HepG2 (cell line): ENCODE measurements around the gene HAUS2. TPM values are rescaled to one million over a fixed set of nuclear protein-coding genes. Genes with fewer than 3 reads are reported as not detected.

Experiments used
- ATAC-seq: fragments of 200-7000 bp; cut with Tn5 transposase; 3 replicates; pipeline ENCODE4 v1.9.1; 2020; ENCODE audit warnings: mild to moderate bottlenecking, moderate library complexity
- BruUV-seq: library from RNA; stranded (reverse); fragments of 400-500 nt; replicated peaks from 2 replicates; lab custom pipeline; 2021; lab: Mats Ljungman, UMichigan
- CTCF ChIA-PET: fragments of 300-600 bp; formaldehyde crosslinking; extraction: SDS; loops from one replicate; lab custom pipeline; 2021; ENCODE audit warnings: low total read pairs, inconsistent platforms, low intra/inter-chr PET ratio; lab: Yijun Ruan, JAX
- POLR2A ChIA-PET: fragments of 350-600 bp; sonication (Branson Sonifier 250); formaldehyde crosslinking; loops from one replicate; lab custom pipeline; 2020; ENCODE audit warnings: antibody characterized with exemption, inconsistent platforms; lab: Yijun Ruan, JAX
- DNase-seq: peaks from one replicate; pipeline ENCODE4 v3.0.0-alpha.2; 2015; ENCODE audit warnings: low spot score
- FAIRE-seq: peaks from 3 replicates; lab custom pipeline; 2011; peaks lifted over from hg19 to GRCh38; lab: Jason Lieb, UNC
- H2AFZ ChIP-seq: one replicate; pipeline ENCODE4 v1.6.1; 2011; ENCODE audit warnings: low read length, inconsistent platforms
- H3K27ac ChIP-seq: fragments of 300-600 bp; 3 replicates; pipeline ENCODE4 v1.8.0; 2011; ENCODE audit warnings: mixed run types, mild to moderate bottlenecking, mixed read lengths, low read length, inconsistent platforms; ENCODE audit not compliant: insufficient read depth; ENCODE audit errors: extremely low read length
- H3K27me3 ChIP-seq, 2 experiments: fragments of 200-600 bp in 1 of 2; 2 replicates in 1 of 2; 3 replicates in 1 of 2; pipeline versions ENCODE4 v1.6.0 to v1.8.0; 2011; ENCODE audit warnings: low read length in 2 of 2, mild to moderate bottlenecking in 2 of 2, moderate library complexity in 2 of 2, inconsistent platforms in 1 of 2; ENCODE audit not compliant: insufficient read depth in 2 of 2, control insufficient read depth in 1 of 2
- H3K36me3 ChIP-seq, 2 experiments: fragments of 200-600 bp in 1 of 2; replicated peaks in 1 of 2; 2 replicates in 1 of 2; 3 replicates in 1 of 2; pipeline versions ENCODE4 v1.5.1 to v1.8.0; 2011; ENCODE audit warnings: low read length in 2 of 2, inconsistent platforms in 1 of 2; ENCODE audit not compliant: insufficient read depth in 2 of 2, control insufficient read depth in 1 of 2
- H3K4me1 ChIP-seq: 2 replicates; pipeline ENCODE4 v1.5.1; 2012; ENCODE audit warnings: low read length, inconsistent platforms; ENCODE audit not compliant: insufficient read depth
- H3K4me2 ChIP-seq: 2 replicates; pipeline ENCODE4 v1.6.0; 2011; ENCODE audit warnings: low read depth, low read length, inconsistent platforms
- H3K4me3 ChIP-seq, 3 experiments: fragments of 200-600 bp in 1 of 3; sonication (generic), shearing (Covaris generic) in 1 of 3; replicated peaks in 1 of 3; 2 replicates each; pipeline ENCODE4 v1.5.1; 2011 to 2016; ENCODE audit warnings: low read length in 3 of 3, inconsistent platforms in 2 of 3, low read depth in 2 of 3, mild to moderate bottlenecking in 2 of 3, control low read depth in 1 of 3, mixed read lengths in 1 of 3; ENCODE audit not compliant: insufficient read depth in 1 of 3
- H3K79me2 ChIP-seq: one replicate; pipeline ENCODE4 v1.6.1; 2011; ENCODE audit warnings: low read length, inconsistent platforms; ENCODE audit not compliant: insufficient read depth
- H3K9ac ChIP-seq: 2 replicates; pipeline ENCODE4 v1.6.0; 2011; ENCODE audit warnings: mild to moderate bottlenecking, low read depth, low read length, inconsistent platforms; ENCODE audit not compliant: insufficient read depth
- H3K9me3 ChIP-seq: 2 replicates; pipeline ENCODE4 v1.5.1; 2012; ENCODE audit warnings: mild to moderate bottlenecking, low read length
- H4K20me1 ChIP-seq: 2 replicates; pipeline ENCODE4 v1.6.0; 2011; ENCODE audit warnings: inconsistent platforms, mild to moderate bottlenecking, low read length, moderate library complexity; ENCODE audit not compliant: insufficient read depth
- CSRNP1 ChIP-seq: sonication (generic); formaldehyde crosslinking; IDR thresholded peaks from 2 replicates; pipeline ENCODE4 v1.8.1; 2023; ENCODE audit warnings: mild to moderate bottlenecking, missing genetic modification reagents
- GLMP ChIP-seq: sonication (generic); formaldehyde crosslinking; IDR thresholded peaks from 2 replicates; pipeline ENCODE4 v1.9.0; 2021; ENCODE audit warnings: missing genetic modification reagents, mild to moderate bottlenecking, borderline replicate concordance
- HMGXB4 ChIP-seq, 2 experiments: sonication (generic) in 1 of 2; formaldehyde crosslinking in 1 of 2; IDR thresholded peaks; 2 replicates each; pipeline versions ENCODE4 v1.4.0 to v1.6.1; 2018 to 2020; ENCODE audit warnings: missing genetic modification reagents in 2 of 2, borderline replicate concordance in 1 of 2, low read depth in 1 of 2, mild to moderate bottlenecking in 1 of 2, missing biosample characterization in 1 of 2
- HNF1B ChIP-seq: sonication (generic); formaldehyde crosslinking; IDR thresholded peaks from 2 replicates; pipeline ENCODE4 v1.5.1; 2020; ENCODE audit warnings: mild to moderate bottlenecking, moderate library complexity, missing genetic modification reagents
- HNRNPLL ChIP-seq: fragments of 200-400 bp; formaldehyde crosslinking; IDR thresholded peaks from 2 replicates; pipeline ENCODE4 v1.6.1; 2017; ENCODE audit warnings: mild to moderate bottlenecking, low read depth, low read length; ENCODE audit not compliant: poor library complexity, severe bottlenecking
- KLF16 ChIP-seq, 2 experiments: sonication (generic) in 1 of 2; formaldehyde crosslinking in 1 of 2; IDR thresholded peaks; 2 replicates each; pipeline versions ENCODE4 v1.6.1 to v1.8.0; 2016 to 2023; ENCODE audit warnings: missing genetic modification reagents in 2 of 2, missing compliant biosample characterization in 1 of 2
- PITX1 ChIP-seq: sonication (generic); formaldehyde crosslinking; IDR thresholded peaks from 2 replicates; pipeline ENCODE4 v1.5.1; 2020; ENCODE audit warnings: mild to moderate bottlenecking, missing genetic modification reagents
- RXRB ChIP-seq: IDR thresholded peaks from 2 replicates; pipeline ENCODE4 v1.6.1; 2016; ENCODE audit warnings: borderline replicate concordance, missing genetic modification reagents, missing compliant biosample characterization
- ZBTB7B ChIP-seq: sonication (generic); formaldehyde crosslinking; IDR thresholded peaks from 2 replicates; pipeline ENCODE4 v1.4.0; 2020; ENCODE audit warnings: missing genetic modification reagents
- ZMYM3 ChIP-seq: sonication (generic); formaldehyde crosslinking; IDR thresholded peaks from 2 replicates; pipeline ENCODE4 v1.5.1; 2020; ENCODE audit warnings: mild to moderate bottlenecking, missing genetic modification reagents
- ZNF274 ChIP-seq: sonication (generic); formaldehyde crosslinking; IDR thresholded peaks from 2 replicates; pipeline ENCODE4 v1.5.1; 2020; ENCODE audit warnings: mild to moderate bottlenecking, missing genetic modification reagents
- ZNF687 ChIP-seq: sonication (generic); formaldehyde crosslinking; IDR thresholded peaks from 2 replicates; pipeline ENCODE4 v1.5.1; 2020; ENCODE audit warnings: mild to moderate bottlenecking, missing genetic modification reagents, moderate library complexity
- WGBS: methylation state at CpG from one replicate; pipeline ENCODE4 v1.1.6; 2017; ENCODE audit warnings: low lambda C conversion rate; 5-methylcytosine and 5-hydroxymethylcytosine counted together
- in situ Hi-C: cut with HindIII; loops from 2 replicates; pipeline ENCODE4 v1.10.0; 2017; ENCODE audit warnings: low pct_unique_long_range_greater_than_20kb; ENCODE audit not compliant: extremely low pct_ligation_motif_present
- intact Hi-C: fragments of 100-400 bp; cut with micrococcal nuclease; formaldehyde crosslinking; loops from one replicate; pipeline ENCODE4 v1.10.0; 2022; ENCODE audit not compliant: unreplicated experiment
- polyA plus RNA-seq, 8 experiments: library from polyadenylated mRNA; depleted of rRNA in 3 of 8; stranded (reverse) in 7 of 8; unstranded in 1 of 8; fragments of >200 nt; fragmentation: Illumina TruSeq in 4 of 8; extraction: Trizol in 4 of 8; gene quantifications; 2 replicates each; pipeline versions ENCODE4 v1.2.1 to v1.2.3, GENCODE V29; 2011 to 2016; ENCODE audit warnings: low read depth in 4 of 8, missing spikeins in 1 of 8, mixed read lengths in 1 of 8; ENCODE audit not compliant: insufficient read depth in 1 of 8
- total RNA-seq, 5 experiments: library from RNA; depleted of rRNA; stranded (reverse); fragments of >200 nt; fragmentation: Illumina TruSeq; extraction: Trizol; gene quantifications; 2 replicates each; pipeline ENCODE4 v1.2.3, GENCODE V29; 2016; ENCODE audit warnings: low read depth in 1 of 5

The HAUS2 gene
- total and polyA plus RNA-seq, 2 of the 13 experiments (the other 11 are each of a cell fraction or from before 2014, with no cell fraction given), result 11.6 to 32.9 TPM

GRCh38 chr15:42581272-42581730 is 32.7 kb downstream of the HAUS2 start:
- peak overlapping the region; percentile 79 for H3K4me2 ChIP-seq
- H3K27ac ChIP-seq, result no peak overlapping the region
- ChIA-PET POLR2A (interaction anchor here (1.0 to 1.8 kb wide), 3 partner anchors 10 to 86 kb away, joined by 6 to 9 read pairs (median 7); partner anchors contain the start of gene SNAP23), CTCF (no interaction called here)
- peak overlapping the region; percentile 48 to 68 (median 58) for H3K4me3 ChIP-seq
- H2AFZ ChIP-seq, result no peak overlapping the region
- in situ Hi-C loops (no loop called here), intact Hi-C loops (no loop called here)
- H3K4me1 ChIP-seq, result peaks cover 53% of the 10 kb centered on the region
- no peaks in the 10 kb centered on the region for H3K9me3 ChIP-seq
- peaks cover 0 to 2% of the 10 kb centered on the region in 2 experiments; a peak in 1 of 5 replicates for H3K36me3 ChIP-seq
- no peaks in the 10 kb centered on the region for H4K20me1 ChIP-seq
- BruUV-seq, result no TSS peak
- no peaks in the 10 kb centered on the region for H3K27me3 ChIP-seq
- FAIRE-seq (no peak), ATAC-seq (peak; percentile 99), DNase-seq (peak; percentile 62)
- H3K9ac ChIP-seq, result peak overlapping the region; percentile 40
- peaks cover 2% of the 10 kb centered on the region for H3K79me2 ChIP-seq
- WGBS, result 10% methylated on average over 16 of the region's 37 CpGs
- peak; percentile 9; the same call in 1 of the 2 replicates for TF ChIP-seq RXRB
- TF ChIP-seq GLMP (CRISPR knock-in tag), result no peak
- 0 out of 4 replicates have a peak, but pooled peaks of 1 of the 2 experiments have one; percentile 59 for TF ChIP-seq KLF16 (CRISPR knock-in tag; IDR thresholded peaks at IDR 0.05)
- TF ChIP-seq ZMYM3 (CRISPR knock-in tag), result peak; percentile 58; the same call in 1 of the 2 replicates
- TF ChIP-seq ZNF274, result 0 out of 2 replicates have a peak, but pooled peaks have one; percentile 54
- TF ChIP-seq HMGXB4 (CRISPR knock-in tag; IDR thresholded peaks at IDR 0.05; ENCODE audit: borderline replicate concordance in 1 of 2, low read depth in 1 of 2), result peak in 1 of 2 experiments; percentile 45; a peak in 2 of 4 replicates
- TF ChIP-seq PITX1, result peak; percentile 71
- TF ChIP-seq ZNF687 (CRISPR knock-in tag), result peak; percentile 91
- no peak for TF ChIP-seq ZBTB7B (CRISPR knock-in tag)
- TF ChIP-seq CSRNP1 (CRISPR knock-in tag), result 0 out of 2 replicates have a peak, but pooled peaks have one; percentile 33
- TF ChIP-seq HNF1B (CRISPR knock-in tag), result peak; percentile 55; the same call in 1 of the 2 replicates
- TF ChIP-seq HNRNPLL, result peak; percentile 92
